AG04450 (cell line): ENCODE data around the gene PROB1. TPM values are rescaled to one million over a fixed set of nuclear protein-coding genes. Genes with fewer than 3 reads are reported as not detected.

Experiments used
- CTCF ChIA-PET: fragments of 300-600, 350-600 bp; formaldehyde crosslinking; extraction: SDS; loops from one replicate; lab custom pipeline; 2022; ENCODE audit warnings: antibody characterized with exemption, inconsistent platforms; lab: Charles Lee
- POLR2A ChIA-PET: fragments of 350-600 bp; formaldehyde crosslinking; extraction: SDS; loops from one replicate; lab custom pipeline; 2021; ENCODE audit warnings: antibody characterized with exemption, inconsistent platforms; lab: Yijun Ruan, JAX
- DNase-seq: peaks from one replicate; pipeline ENCODE4 v3.0.0-alpha.2; 2011; ENCODE audit warnings: low read depth, low spot score
- H3K27ac ChIP-seq: one replicate; pipeline ENCODE4 v1.5.1; 2012; ENCODE audit warnings: low read depth, low read length, control low read depth
- H3K27me3 ChIP-seq: one replicate; pipeline ENCODE4 v1.6.0; 2012; ENCODE audit warnings: low read length; ENCODE audit not compliant: control insufficient read depth, insufficient read depth
- H3K4me3 ChIP-seq: 2 replicates; pipeline ENCODE4 v1.5.1; 2011; ENCODE audit warnings: mild to moderate bottlenecking, low read depth, low read length, control low read depth
- H3K9me3 ChIP-seq: 2 replicates; pipeline ENCODE4 v1.5.1; 2012; ENCODE audit warnings: low read length; ENCODE audit not compliant: control insufficient read depth, insufficient read depth
- polyA plus RNA-seq: library from polyadenylated mRNA; depleted of rRNA; stranded (reverse); fragments of >200 nt; gene quantifications from 2 replicates; pipeline ENCODE4 v1.2.3, GENCODE V29; 2011
- TF ChIP-seq, protein P1 (sequence below): IDR thresholded peaks from 2 replicates; pipeline ENCODE4 v1.5.1; 2011; ENCODE audit warnings: low read depth, low read length, control low read depth, inconsistent platforms

Gene PROB1
- polyA plus RNA-seq, 1 experiment = 0.19 TPM

DNA sequence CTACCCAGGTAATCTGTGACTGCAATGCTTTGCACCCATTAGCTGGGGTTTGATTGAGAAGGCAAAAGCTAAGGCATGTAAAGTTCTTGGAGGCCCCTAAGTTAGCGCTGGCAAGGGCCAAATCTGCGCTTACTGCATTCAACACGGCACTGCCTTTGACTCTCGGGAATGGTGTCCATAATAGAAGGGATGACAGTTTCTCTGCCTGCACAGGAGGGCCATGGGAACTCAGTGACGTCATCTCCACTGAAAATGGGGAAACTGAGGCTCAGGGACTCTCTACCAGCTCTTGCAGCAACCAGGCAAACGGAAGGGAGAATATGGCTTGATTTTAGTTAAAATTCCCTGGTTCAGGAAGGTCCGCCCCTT lies 8.5 kb upstream of the PROB1 start:
- CTCF ChIA-PET = interaction anchor here (0.7 to 1.8 kb wide), 4 partner anchors 10 to 810 kb away, joined by 3 to 6 read pairs (median 3); no protein-coding TSS in a partner anchor
- Histone ChIP-seq H3K4me3 (peak overlapping the region; percentile 71), H3K27ac (peak overlapping the region; percentile 97), H3K9me3 (no peaks in the 10 kb centered on the region), H3K27me3 (no peaks in the 10 kb centered on the region)
- TF ChIP-seq, protein P1, sequence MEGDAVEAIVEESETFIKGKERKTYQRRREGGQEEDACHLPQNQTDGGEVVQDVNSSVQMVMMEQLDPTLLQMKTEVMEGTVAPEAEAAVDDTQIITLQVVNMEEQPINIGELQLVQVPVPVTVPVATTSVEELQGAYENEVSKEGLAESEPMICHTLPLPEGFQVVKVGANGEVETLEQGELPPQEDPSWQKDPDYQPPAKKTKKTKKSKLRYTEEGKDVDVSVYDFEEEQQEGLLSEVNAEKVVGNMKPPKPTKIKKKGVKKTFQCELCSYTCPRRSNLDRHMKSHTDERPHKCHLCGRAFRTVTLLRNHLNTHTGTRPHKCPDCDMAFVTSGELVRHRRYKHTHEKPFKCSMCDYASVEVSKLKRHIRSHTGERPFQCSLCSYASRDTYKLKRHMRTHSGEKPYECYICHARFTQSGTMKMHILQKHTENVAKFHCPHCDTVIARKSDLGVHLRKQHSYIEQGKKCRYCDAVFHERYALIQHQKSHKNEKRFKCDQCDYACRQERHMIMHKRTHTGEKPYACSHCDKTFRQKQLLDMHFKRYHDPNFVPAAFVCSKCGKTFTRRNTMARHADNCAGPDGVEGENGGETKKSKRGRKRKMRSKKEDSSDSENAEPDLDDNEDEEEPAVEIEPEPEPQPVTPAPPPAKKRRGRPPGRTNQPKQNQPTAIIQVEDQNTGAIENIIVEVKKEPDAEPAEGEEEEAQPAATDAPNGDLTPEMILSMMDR = no peak
- POLR2A ChIA-PET = interaction anchor here (0.7 to 1.3 kb wide), 2 partner anchors 61 to 110 kb away, joined by 3 to 6 read pairs; partner anchors contain the start of genes MATR3 and PAIP2
- DNase-seq = no peak

DNA sequence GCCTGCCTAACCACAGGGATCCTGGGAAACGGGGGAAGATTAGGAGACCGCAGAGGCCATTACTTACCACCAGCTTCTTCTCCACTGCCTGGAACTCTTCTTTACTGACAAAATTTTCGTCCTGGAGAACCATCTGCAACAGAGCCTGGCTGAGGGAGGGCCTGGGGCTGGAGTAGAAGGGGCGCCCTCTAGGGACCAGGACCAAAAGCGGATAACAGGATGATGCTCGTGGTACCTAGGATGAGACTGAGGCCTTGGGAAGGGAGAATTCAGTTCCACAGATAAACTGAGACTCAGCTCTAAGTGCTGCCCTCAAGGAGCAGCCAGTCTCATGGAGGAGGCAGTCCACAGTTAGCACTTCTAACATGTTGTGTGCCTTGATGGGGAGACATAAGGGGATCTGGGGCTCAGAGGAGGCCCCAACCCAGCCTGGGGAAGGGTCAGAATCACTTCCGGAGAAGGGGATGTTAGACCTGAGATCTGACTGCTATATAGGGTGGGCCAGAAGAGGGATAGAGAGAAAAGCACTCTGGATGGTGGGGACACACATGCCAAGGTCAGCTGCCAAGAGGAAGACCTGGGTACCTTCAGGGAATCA lies 7.8 kb upstream of the PROB1 start:
- CTCF ChIA-PET = interaction anchor here (0.7 to 1.8 kb wide), 4 partner anchors 9 to 809 kb away, joined by 3 to 6 read pairs (median 4); no protein-coding TSS in a partner anchor
- no peak for DNase-seq
- POLR2A ChIA-PET = no interaction called here
- Histone ChIP-seq H3K27me3 (no peaks in the 10 kb centered on the region), H3K9me3 (no peaks in the 10 kb centered on the region), H3K4me3 (no peak overlapping the region), H3K27ac (no peak overlapping the region)
- TF ChIP-seq, protein P1 = no peak; the same call in 1 of the 2 replicates

DNA sequence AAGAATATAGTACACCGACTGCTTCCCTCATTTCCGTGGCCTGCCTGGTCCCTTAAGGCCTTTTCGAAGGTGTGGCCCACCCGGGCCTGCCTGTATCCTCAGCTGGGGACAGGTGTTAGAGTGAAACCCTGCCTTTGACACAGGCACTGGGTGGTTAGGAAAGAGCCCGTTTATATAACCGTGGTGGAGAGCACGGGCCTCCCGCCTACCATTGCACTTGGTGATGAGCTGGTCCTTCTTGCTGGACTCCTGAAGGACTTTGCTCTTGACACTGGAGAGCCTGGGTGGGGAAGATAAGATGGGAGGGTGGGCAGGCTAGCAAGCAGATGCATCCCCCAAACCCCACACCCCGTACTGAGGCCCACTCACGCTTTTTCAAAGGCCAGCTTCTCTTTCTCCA lies 6.6 kb upstream of the PROB1 start:
- no peak overlapping the region for H3K27ac ChIP-seq
- no peaks in the 10 kb centered on the region for H3K9me3 ChIP-seq
- ChIA-PET POLR2A (no interaction called here), CTCF (interaction anchor here (1.1 to 1.6 kb wide), 2 partner anchors 10 to 179 kb away, joined by 3 to 4 read pairs; no protein-coding TSS in a partner anchor)
- DNase-seq = no peak
- no peaks in the 10 kb centered on the region for H3K27me3 ChIP-seq
- TF ChIP-seq, protein P1 = no peak
- no peak overlapping the region for H3K4me3 ChIP-seq

DNA sequence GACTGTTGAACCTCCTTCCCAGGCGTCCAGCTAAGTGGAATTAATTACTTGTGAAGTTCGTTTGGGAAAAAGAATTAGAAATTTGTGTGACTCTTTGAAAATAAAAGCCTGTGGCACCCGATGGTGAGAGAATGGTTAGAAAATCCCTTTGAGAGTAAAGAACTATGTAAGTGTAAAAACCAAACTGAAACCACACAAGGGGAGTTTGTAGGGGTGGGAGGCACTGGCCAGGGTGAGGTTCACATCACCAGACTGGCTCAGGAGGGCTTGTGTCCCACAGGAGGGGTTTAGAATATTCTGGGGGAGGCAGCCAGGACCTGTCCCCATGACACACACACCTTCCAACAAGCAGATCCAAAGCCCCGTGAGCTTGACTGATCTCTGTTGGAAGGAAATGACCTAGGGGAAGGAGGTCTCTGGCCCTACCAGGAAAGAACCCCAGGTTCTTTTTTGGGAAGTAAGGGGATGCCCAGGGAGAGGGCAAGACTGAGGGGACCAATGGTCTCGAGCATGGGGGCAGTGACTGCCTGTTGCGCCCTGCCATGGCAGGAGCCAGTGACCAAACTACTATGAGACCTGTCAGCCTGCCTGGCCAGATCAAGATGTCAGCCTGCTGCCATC lies 4.7 kb upstream of the PROB1 start:
- Histone ChIP-seq H3K27me3 (peaks cover 4% of the 10 kb centered on the region), H3K4me3 (no peak overlapping the region), H3K9me3 (no peaks in the 10 kb centered on the region), H3K27ac (no peak overlapping the region)
- CTCF ChIA-PET = no interaction called here
- TF ChIP-seq, protein P1 = no peak
- POLR2A ChIA-PET = no interaction called here
- no peak for DNase-seq

DNA sequence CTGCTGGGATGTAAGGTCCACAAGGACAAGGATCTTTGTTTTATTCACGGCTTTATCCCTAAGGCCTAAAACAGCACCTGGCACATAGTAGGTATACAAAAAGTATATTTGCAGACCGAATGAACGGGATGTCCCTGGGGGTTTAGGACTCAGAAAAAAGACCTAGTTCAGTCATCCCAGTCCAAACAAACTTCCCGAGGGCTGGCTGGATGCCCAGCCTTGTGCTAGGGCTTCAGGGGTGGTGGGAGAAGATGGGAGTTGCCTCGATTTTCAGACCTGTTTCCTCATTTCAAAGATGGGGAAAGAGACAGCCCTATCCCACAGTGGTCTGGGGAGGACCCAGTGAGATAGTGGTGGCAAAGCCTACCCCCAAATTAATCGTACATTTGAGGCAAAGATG lies 3.0 kb upstream of the PROB1 start:
- H3K27ac ChIP-seq = no peak overlapping the region
- TF ChIP-seq, protein P1 = no peak
- ChIA-PET CTCF (no interaction called here), POLR2A (no interaction called here)
- no peak overlapping the region for H3K4me3 ChIP-seq
- peaks cover 16% of the 10 kb centered on the region for H3K27me3 ChIP-seq
- no peak for DNase-seq
- peaks cover 13% of the 10 kb centered on the region for H3K9me3 ChIP-seq
